Measurements from ENCODE around the gene HS2ST1. TPM values are rescaled to one million over a fixed set of nuclear protein-coding genes. Genes with fewer than 3 reads are reported as not detected.

The HS2ST1 gene
- total and polyA plus RNA-seq, 10 of the 15 experiments (the other 5 are each of a cell fraction or from before 2014, with no cell fraction given), result 5.4 to 30.8 (median 18.6) TPM

DNA sequence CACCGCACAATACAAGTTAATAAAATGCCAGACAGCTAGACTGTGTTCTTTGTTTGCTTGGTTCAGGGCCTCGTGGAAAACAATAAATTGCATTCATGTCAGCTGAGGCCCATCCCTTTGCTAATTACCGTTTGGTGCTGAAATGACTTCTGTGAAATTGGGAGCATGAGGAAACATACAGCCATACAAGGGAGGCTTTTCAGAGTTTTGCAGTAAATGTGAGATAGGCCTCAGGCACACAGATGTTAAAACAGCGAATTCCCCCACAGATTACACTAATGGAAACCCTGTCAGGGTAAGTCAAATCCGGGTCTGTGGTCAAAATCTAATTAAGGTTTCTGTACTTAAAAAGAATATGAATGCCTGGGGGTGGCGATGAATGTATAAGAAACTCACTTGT lies 240.7 kb downstream of the HS2ST1 start (continued):
- TF ChIP-seq MEF2A (IDR thresholded peaks at IDR 0.05; ENCODE audit: insufficient read depth, low read depth, low read length), result no peak
- TF ChIP-seq CHD2 (IDR thresholded peaks at IDR 0.05; ENCODE audit: borderline replicate concordance, low read depth, low read length), result no peak
- TF ChIP-seq SIX5 (IDR thresholded peaks at IDR 0.05; ENCODE audit: low read depth, low read length, severe bottlenecking), result no peak
- TF ChIP-seq, protein P1, sequence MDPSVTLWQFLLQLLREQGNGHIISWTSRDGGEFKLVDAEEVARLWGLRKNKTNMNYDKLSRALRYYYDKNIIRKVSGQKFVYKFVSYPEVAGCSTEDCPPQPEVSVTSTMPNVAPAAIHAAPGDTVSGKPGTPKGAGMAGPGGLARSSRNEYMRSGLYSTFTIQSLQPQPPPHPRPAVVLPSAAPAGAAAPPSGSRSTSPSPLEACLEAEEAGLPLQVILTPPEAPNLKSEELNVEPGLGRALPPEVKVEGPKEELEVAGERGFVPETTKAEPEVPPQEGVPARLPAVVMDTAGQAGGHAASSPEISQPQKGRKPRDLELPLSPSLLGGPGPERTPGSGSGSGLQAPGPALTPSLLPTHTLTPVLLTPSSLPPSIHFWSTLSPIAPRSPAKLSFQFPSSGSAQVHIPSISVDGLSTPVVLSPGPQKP (IDR thresholded peaks at IDR 0.05; ENCODE audit: low read depth, low read length), result no peak
- no peak for TF ChIP-seq RAD21 (IDR thresholded peaks at IDR 0.05; ENCODE audit: insufficient read depth, low read depth, low read length)
- no peak for TF ChIP-seq BRCA1 (IDR thresholded peaks at IDR 0.05; ENCODE audit: low read depth, low read length)
- TF ChIP-seq WRNIP1 (IDR thresholded peaks at IDR 0.05; ENCODE audit: borderline replicate concordance, low read depth, low read length), result no peak
- TF ChIP-seq NFXL1 (IDR thresholded peaks at IDR 0.05; ENCODE audit: borderline replicate concordance), result no peak
- no peak for TF ChIP-seq SIN3A (IDR thresholded peaks at IDR 0.05; ENCODE audit: low read depth, low read length)
- TF ChIP-seq, protein P2, sequence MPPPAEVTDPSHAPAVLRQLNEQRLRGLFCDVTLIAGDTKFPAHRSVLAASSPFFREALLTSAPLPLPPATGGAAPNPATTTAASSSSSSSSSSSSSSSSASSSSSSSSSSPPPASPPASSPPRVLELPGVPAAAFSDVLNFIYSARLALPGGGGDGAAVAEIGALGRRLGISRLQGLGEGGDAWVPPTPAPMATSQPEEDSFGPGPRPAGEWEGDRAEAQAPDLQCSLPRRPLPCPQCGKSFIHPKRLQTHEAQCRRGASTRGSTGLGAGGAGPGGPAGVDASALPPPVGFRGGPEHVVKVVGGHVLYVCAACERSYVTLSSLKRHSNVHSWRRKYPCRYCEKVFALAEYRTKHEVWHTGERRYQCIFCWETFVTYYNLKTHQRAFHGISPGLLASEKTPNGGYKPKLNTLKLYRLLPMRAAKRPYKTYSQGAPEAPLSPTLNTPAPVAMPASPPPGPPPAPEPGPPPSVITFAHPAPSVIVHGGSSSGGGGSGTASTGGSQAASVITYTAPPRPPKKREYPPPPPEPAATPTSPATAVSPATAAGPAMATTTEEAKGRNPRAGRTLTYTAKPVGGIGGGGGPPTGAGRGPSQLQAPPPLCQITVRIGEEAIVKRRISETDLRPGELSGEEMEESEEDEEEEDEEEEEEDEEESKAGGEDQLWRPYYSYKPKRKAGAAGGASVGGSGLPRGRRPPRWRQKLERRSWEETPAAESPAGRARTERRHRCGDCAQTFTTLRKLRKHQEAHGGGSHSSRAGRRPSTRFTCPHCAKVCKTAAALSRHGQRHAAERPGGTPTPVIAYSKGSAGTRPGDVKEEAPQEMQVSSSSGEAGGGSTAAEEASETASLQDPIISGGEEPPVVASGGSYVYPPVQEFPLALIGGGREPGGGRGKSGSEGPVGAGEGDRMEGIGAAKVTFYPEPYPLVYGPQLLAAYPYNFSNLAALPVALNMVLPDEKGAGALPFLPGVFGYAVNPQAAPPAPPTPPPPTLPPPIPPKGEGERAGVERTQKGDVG (CRISPR knock-in tag; IDR thresholded peaks at IDR 0.05), result no peak
- TF ChIP-seq, protein P3, sequence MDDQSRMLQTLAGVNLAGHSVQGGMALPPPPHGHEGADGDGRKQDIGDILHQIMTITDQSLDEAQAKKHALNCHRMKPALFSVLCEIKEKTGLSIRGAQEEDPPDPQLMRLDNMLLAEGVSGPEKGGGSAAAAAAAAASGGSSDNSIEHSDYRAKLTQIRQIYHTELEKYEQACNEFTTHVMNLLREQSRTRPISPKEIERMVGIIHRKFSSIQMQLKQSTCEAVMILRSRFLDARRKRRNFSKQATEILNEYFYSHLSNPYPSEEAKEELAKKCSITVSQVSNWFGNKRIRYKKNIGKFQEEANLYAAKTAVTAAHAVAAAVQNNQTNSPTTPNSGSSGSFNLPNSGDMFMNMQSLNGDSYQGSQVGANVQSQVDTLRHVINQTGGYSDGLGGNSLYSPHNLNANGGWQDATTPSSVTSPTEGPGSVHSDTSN (IDR thresholded peaks at IDR 0.05; ENCODE audit: insufficient replicate concordance, low read depth, low read length), result no peak
- TF ChIP-seq STAT1 (conservative IDR thresholded peaks at IDR 0.05), result no peak
- no peak for TF ChIP-seq CHD1 (IDR thresholded peaks at IDR 0.05; ENCODE audit: low read depth, low read length)
- TF ChIP-seq IKZF2 (IDR thresholded peaks at IDR 0.05), result peak; percentile 33; a peak in 2 of 4 replicates
- no peak for TF ChIP-seq ZBED1 (IDR thresholded peaks at IDR 0.05; ENCODE audit: borderline replicate concordance)
- no peak for TF ChIP-seq BMI1 (IDR thresholded peaks at IDR 0.05; ENCODE audit: borderline replicate concordance)
